HS-5 (cell line): ENCODE measurements around the gene GMDS.
A peak's percentile ranks its signal among the peaks of the same experiment; 100 is the strongest.

ENCODE experiments used
- DNase-seq: peaks from one replicate; pipeline ENCODE4 v3.0.0-alpha.2; 2012; ENCODE audit warnings: low read depth

The GMDS gene

DNA sequence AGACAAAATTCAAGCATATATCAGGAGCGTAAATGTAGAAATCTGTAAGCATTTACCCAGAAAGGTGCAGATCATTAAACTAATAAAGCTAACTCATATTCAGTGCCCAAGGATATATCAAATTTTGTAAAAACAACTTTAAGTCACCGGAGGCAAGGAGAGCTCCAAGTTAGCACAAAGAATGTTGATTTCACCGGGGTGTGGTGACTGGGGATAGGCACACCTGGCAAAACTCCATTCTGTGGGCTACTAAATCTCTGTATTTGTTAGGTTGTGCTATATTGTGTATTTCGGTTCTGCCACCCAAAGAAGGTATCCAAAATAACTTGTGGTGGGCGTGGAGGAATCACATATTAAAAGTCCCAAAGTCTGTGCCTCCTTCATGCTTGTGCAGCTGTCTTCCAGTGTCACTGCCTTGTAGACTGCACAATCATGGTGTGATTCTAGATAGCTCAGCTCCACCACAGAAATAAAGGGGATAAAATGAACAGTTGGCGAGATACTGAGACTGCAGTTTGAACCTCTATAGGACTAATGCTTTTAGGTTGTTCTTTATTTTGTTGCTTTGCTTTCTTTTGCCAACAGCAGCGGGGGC, 111.6 kb downstream of the GMDS start:
- DNase-seq, result no peak

DNA sequence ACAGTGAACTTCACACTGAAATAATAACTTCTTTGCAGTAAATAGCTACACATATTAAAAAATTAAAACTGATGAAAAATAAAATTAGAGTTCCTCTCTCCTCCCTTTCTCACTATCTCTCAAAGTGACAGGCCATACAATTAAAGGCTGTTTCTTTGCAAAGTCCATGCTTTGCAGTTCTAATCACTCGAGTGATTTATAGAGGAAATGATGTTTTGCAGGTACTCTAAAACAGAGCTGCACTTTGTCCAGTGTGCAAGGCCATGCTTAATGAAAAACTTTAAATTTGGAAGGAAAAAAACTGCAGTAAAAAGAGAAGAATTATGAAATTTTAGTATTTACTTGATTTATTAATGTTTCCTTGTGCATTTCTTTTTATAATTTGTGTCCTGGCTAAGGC, 112.5 kb downstream of the GMDS start:
- DNase-seq, result no peak

- DNase-seq, result no peak
Observed at GRCh38 chr6:2132416-2132815, 113.0 kb downstream of the GMDS start.

GRCh38 chr6:2129182-2129621, 116.2 kb downstream of the GMDS start:
- no peak for DNase-seq

DNA sequence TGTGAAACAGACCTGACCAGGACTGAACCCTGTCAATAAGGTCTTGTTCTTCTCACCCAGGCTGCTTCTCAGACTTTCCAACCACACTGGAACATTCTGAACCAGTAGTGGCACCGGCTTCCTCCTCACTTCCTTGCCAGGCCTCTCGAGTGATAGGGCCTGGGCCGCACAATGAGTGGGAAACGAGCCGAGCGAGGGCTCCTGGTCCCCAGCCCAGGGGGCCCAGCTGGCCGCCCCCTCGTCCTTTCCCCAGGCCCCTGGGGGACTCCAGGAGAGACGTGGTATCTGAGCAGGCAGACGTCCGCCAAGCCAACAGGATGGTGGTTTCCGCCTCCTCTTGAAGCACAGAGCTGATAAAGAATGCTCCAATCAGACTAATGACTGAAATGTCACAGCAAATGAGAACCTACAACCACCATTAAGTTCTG, 117.9 kb downstream of the GMDS start:
- DNase-seq, result no peak

DNA sequence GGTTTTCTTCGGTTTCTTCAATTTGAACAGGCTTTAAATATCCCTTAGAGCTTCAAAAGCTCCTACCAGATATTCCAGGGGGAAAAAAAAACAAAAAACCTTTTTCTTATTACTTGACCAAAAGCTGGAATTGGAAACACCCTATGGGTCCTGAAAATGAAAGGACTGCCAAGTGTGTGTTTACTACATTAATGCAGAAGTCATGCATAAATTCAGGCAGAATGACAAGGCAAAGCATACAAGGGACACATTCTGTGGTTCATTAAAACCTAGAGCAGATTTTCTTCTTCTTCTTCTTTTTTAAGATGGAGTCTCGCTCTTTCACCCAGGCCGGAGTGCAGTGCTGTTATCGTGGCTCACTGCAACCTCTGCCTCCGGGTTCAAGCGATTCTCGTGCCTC, 119.1 kb downstream of the GMDS start:
- no peak for DNase-seq

GRCh38 chr6:2125158-2125557, 120.2 kb downstream of the GMDS start:
- DNase-seq, result no peak

DNA sequence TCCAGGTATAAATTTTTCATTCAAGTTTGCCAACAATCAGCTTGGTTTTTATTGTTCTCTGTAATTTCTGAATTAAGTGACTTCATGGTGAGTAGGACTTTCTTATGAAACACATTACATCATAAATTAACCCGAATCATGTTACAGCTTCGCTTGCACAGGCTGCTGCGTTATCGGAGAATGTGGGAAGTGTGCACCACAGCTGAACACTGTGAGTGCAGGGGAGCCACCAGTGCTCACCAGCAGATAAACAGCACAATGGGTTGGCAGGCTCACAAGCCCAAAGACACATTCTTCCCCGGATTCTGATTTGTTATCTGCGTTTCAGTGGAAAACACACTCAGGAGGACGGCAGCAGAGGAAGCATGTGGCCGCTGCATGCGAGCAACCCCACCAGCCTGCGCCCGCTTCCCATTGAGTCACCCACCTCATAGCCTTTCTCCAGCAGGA, 121.1 kb downstream of the GMDS start:
- DNase-seq, result no peak

DNA sequence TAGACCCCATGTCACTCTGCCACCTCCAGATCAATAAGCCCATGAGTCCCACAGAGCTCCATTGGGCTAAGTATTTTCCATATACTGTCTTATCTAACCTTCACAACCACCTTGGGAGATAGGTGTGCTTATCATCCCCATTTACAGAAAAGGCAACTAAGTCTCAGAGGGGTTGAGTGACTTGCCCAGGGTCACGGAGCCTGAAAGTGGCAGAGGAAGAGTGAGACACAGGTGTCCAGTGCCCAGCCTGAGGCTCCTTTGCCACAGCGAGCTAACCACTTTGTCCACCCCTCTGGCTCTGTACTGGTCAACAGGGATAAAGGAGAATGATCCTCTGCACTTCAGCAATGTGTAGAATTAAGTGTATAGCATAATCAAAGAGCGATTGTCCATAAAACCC, 124.5 kb downstream of the GMDS start:
- DNase-seq, result no peak

DNA sequence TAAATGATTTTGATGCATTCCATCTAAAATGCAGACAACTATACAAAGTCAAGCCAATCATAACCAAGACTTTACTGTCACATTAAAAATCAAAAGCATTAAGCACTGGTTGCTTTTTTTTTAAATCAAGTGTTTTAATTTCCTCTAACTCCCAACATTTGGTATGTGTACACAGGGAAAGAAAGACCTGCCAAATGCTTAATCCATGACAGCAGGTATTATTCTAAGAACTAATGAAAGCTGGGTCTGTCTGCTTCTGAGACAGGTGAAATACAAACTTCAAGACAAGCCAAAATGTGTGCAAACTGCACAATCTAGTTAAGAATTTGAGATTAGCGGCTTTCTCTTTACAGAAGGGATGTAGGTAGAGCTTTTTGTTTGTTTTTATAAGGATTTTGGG, 126.1 kb downstream of the GMDS start:
- no peak for DNase-seq

DNA sequence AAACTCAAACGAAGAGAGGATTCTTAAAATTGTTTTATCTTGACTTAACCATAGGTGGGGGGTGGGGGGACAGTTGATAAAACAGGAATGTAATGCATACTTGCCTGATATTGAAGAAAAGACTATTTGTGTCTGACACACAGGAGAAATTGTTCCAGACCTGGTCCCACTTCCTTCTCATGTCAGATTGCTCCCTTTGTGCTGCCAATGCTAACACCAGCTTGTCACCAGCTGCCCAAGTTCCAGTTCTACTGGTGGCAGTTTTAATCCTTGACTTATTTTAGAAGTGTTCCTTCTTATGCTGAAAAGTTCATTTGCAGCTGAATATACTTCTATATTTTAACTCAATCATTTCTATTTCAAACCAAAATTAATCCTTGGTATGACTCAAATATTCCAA, 127.3 kb downstream of the GMDS start:
- DNase-seq, result no peak

DNA sequence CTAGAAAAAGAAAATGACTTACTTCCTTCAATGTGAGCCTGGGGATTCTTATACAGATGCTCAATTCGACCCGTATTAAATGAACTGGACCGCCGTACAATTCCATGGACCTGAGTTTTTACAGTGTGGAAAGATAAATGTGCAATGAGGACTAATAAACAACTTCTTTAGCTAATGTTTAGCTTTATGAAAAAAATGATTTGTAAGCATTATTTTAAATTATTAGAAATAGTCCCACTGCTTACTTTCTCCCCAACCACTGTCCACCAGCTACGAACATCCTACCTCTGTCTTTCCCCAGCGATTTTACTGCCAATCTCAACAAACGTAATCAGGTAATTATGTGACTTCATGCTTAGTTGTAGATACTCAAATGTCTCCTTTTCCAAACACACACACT, 128.0 kb downstream of the GMDS start:
- DNase-seq, result no peak

- no peak for DNase-seq
Observed at GRCh38 chr6:2116496-2116895, 128.9 kb downstream of the GMDS start.

DNA sequence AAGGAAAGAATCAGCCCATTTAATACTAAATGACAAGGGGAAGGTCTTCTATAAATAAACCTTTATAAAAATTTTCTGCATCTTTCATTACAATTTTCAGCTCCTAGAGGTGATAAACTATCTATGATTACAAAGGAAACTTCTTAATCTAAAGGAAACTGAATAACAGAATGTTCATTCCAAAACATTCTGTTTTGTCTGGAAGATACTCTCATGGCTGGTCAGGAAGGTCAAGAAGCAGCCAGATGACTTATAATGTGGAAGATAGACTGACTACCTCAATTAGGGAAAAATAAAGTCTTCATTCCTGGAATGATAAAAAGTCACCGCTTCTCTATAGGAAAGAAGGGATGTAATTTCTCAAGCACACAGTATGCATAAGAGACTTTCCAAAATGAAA, 131.3 kb downstream of the GMDS start:
- DNase-seq, result no peak

- peak; percentile 68 for DNase-seq
Observed at GRCh38 chr6:2111162-2111677, 134.2 kb downstream of the GMDS start.

DNA sequence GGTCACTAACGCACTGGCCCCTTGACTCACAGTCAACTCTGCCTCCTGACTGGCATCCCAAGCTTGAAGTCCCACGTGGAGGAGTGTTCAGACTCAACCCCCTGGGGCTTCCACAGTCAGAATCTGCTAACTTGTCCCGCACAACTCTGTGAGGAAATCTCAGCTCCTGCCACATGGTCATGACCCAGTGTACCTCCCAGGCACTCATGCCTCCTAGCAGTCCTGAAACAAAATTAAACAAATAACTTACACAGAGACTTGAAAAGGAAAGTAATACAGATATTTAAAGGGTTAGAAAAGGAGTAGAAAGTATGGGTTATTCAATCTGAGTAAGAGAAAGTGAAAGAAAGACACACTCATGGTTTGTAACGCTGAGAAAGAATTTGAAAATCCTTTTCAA, 134.9 kb downstream of the GMDS start:
- no peak for DNase-seq

- no peak for DNase-seq
Observed at GRCh38 chr6:2109796-2110195, 135.6 kb downstream of the GMDS start.

DNA sequence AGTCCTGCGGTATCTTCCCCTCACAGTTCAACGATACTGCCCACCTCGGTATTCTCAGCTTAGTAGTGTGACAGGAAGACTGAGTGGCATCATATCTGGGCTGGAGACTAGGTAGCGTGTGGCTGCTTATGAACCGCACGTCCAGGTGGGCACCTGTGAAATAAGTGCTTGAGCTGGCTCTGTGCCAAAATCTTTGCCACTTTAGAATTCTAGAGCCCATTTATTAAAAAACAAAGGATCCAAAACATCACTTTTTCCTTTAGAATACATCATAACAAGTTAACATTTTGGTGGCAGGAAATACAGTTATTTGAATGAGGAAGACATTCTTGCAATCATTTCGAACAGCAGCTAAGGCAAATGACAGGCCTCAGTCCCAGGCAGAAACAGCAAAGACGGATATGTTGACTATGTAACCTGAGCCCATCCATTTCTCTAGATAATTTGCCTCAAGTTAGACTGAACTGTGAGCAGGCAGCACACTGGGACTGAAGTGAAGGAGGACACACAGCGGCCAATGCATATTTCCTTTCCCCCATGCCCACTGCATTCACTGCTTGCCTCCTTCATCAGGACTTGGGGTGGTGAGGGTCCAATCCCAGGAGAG, 136.6 kb downstream of the GMDS start:
- no peak for DNase-seq

GRCh38 chr6:2104524-2104880, 140.9 kb downstream of the GMDS start:
- DNase-seq, result no peak

DNA sequence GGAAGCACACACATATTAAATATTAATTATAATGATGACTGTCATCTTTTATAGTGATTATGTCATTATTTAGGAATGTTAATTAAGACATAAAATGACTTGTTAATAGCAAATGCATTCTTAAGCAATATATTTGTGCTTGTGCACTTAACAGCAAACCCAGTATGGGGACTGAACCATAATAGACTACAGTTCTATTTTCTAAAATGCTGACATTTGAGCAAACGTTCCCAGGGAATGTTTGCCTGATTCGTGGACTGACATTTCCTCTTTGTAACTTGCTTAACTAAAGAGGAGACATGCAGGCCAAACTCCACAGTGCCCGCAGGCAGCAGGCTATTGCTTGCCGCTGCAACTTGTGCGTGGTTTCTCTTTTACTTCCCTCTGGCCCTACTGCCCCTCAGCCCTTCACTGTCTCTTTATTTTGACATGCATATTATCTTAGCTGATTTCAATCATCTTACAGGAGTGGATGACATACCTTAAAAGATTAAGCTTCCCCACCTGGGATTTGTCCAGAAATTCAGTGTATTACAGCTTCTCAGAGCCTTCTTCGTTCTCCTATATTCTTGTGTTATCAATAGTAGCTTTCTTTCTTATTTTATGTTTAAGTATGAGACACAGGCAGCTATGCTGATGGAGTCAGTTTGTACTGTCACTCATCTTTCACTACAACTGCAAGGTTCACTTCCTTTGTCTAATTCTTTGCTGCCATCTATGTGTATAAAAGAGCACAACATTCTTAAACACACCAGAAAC, 141.5 kb downstream of the GMDS start:
- no peak for DNase-seq

DNA sequence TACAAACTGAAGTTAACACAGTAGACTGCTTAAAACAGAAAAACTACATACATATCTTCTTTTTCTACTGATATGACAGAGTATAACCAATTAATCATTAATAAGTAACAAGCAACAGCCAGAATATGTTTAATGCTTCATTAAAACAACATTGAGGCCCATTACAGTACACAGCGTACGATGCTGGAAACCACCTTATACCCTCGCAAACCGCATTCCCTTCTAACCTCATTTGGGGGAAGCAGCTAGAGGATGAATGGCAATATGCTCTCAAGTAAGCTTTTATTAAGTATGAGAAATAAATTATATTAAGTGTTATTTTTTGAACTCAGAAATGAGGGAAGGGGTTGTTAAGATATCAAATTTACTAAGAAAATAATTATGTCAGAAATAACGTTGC, 142.4 kb downstream of the GMDS start:
- no peak for DNase-seq

DNA sequence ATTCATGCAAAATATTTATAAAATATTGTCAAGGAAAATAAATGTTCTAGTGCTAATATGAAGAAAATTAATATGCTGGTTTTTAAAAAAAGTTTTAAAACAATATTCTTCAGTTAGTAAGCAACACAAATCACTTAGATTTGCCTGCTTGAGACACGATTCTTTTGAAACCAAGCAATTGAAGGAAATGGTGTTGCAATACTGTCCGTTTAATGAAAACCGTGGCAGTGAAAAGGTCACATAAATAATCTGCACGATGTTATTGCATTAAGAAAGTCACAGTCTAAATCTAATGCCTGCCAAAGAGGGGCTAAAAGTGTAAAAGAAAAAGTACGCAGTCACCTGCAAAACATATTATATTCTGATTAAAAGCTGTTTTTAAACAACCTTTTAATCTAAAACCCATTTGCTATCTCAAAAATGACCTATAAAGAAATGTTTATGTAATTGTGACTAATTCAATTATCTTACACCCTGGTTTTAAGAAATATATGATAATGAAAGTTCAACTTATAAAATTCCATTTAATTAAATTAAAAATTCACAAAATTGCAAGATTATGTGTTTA, 143.0 kb downstream of the GMDS start:
- DNase-seq, result no peak

DNA sequence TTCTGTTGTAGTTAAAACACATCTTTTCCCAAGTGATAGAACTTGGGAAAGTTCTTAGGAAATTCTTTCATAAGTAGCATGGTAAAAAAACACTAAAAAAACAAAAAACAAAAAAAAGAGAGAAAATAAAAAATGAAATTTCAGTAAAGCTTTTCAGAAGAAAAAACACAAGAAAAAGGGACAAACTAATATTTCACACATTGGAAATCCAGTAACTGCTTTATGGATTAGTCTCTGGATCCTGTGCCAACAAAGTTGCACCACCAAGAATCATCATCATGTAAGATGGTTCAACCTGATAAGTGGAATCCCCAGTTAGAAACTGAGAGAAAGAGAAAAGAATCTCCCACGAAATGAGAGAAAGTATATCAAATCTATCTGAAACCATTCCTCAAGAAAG, 144.2 kb downstream of the GMDS start:
- no peak for DNase-seq
